MCF 10A (cell line): Measurements from ENCODE around the gene GABRG3. TPM values are rescaled to one million over a fixed set of nuclear protein-coding genes. Genes with fewer than 3 reads are reported as not detected.

Experiments
- BruUV-seq: library from RNA; stranded (reverse); fragments of 400-500 nt; replicated peaks from 2 replicates; lab custom pipeline; 2021; lab: Mats Ljungman, UMichigan
- CTCF ChIA-PET: fragments of 300-600 bp; sonication (Branson Sonifier 250); formaldehyde crosslinking; extraction: SDS; loops from one replicate; lab custom pipeline; 2021; ENCODE audit warnings: antibody characterized with exemption, inconsistent platforms; lab: Yijun Ruan, JAX
- POLR2A ChIA-PET: fragments of 300-600, 350-650 bp; sonication (Branson Sonifier 250); formaldehyde crosslinking; extraction: SDS; loops from one replicate; lab custom pipeline; 2020; ENCODE audit warnings: antibody characterized with exemption, inconsistent platforms; lab: Yijun Ruan, JAX
- DNase-seq: peaks from one replicate; pipeline ENCODE4 v3.0.0-alpha.2; 2018; ENCODE audit not compliant: unreplicated experiment
- H3K27ac Mint-ChIP-seq: one replicate; pipeline ENCODE4 v1.8.0; 2022; ENCODE audit warnings: mild to moderate bottlenecking, low read depth, mixed read lengths; ENCODE audit not compliant: unreplicated experiment
- H3K27me3 Mint-ChIP-seq: one replicate; pipeline ENCODE4 v1.8.0; 2022; ENCODE audit warnings: mixed read lengths; ENCODE audit not compliant: insufficient read depth, unreplicated experiment
- H3K36me3 Mint-ChIP-seq: one replicate; pipeline ENCODE4 v1.8.0; 2022; ENCODE audit warnings: mild to moderate bottlenecking, moderate library complexity, mixed read lengths; ENCODE audit not compliant: insufficient read depth, unreplicated experiment
- H3K4me1 Mint-ChIP-seq: one replicate; pipeline ENCODE4 v1.8.0; 2022; ENCODE audit warnings: mixed read lengths; ENCODE audit not compliant: insufficient read depth, unreplicated experiment
- H3K4me3 Mint-ChIP-seq: one replicate; pipeline ENCODE4 v1.8.0; 2022; ENCODE audit warnings: mild to moderate bottlenecking, moderate library complexity, mixed read lengths; ENCODE audit not compliant: unreplicated experiment
- H3K9me3 Mint-ChIP-seq: one replicate; pipeline ENCODE4 v1.8.0; 2022; ENCODE audit warnings: mixed read lengths; ENCODE audit not compliant: unreplicated experiment
- CTCF ChIP-seq: fragments of 200-600 bp; IDR thresholded peaks from one replicate; pipeline ENCODE4 v1.8.0; 2022; ENCODE audit warnings: antibody characterized with exemption, mild to moderate bottlenecking; ENCODE audit not compliant: unreplicated experiment
- intact Hi-C: fragments of 100-400 bp; cut with micrococcal nuclease; formaldehyde crosslinking; loops from 2 replicates; pipeline ENCODE4 v1.14.1; 2022
- total RNA-seq: library from RNA; stranded (reverse); gene quantifications from 2 replicates; pipeline ENCODE4 v1.2.3, GENCODE V29; 2022

Gene GABRG3
- total RNA-seq, 1 experiment from 2014 or later, result not detected

GRCh38 chr15:27095886-27096624, 125.1 kb downstream of the GABRG3 start:
- Mint-ChIP-seq H3K4me3 (no peak overlapping the region), H3K36me3 (no peaks in the 10 kb centered on the region)

GRCh38 chr15:27097506-27097905, 126.5 kb downstream of the GABRG3 start:
- Mint-ChIP-seq H3K4me3 (no peak overlapping the region), H3K27ac (no peak overlapping the region), H3K27me3 (no peaks in the 10 kb centered on the region), H3K9me3 (peaks cover 34% of the 10 kb centered on the region), H3K4me1 (no peaks in the 10 kb centered on the region), H3K36me3 (no peaks in the 10 kb centered on the region)
- ChIA-PET CTCF (no interaction called here), POLR2A (no interaction called here)
- no peak for DNase-seq
- TF ChIP-seq CTCF, result no peak
- no TSS peak for BruUV-seq
- intact Hi-C loops, result no loop called here

More at GRCh38 chr15:27095886-27096624, 125.1 kb downstream of the GABRG3 start:
- H3K9me3 Mint-ChIP-seq, result peaks cover 47% of the 10 kb centered on the region
- ChIA-PET POLR2A (no interaction called here), CTCF (interaction anchor here (0.6 to 0.7 kb wide), 2 partner anchors 71 to 306 kb away, joined by 3 read pairs; no protein-coding TSS in a partner anchor)
- no TSS peak for BruUV-seq
- intact Hi-C loops, result no loop called here
- no peaks in the 10 kb centered on the region for H3K4me1 Mint-ChIP-seq
- DNase-seq, result no peak
- H3K27ac Mint-ChIP-seq, result no peak overlapping the region
- no peak for TF ChIP-seq CTCF
- no peaks in the 10 kb centered on the region for H3K27me3 Mint-ChIP-seq

GRCh38 chr15:27101982-27102381, 131.0 kb downstream of the GABRG3 start:
- no peak overlapping the region for H3K27ac Mint-ChIP-seq
- no peaks in the 10 kb centered on the region for H3K4me1 Mint-ChIP-seq
- H3K36me3 Mint-ChIP-seq, result no peaks in the 10 kb centered on the region
- peaks cover 26% of the 10 kb centered on the region for H3K9me3 Mint-ChIP-seq
- POLR2A ChIA-PET, result interaction anchor here (0.6 kb wide), 1 partner anchor 946 kb away, joined by 3 read pairs; no protein-coding TSS in a partner anchor
- H3K27me3 Mint-ChIP-seq, result no peaks in the 10 kb centered on the region
- DNase-seq, result no peak
- intact Hi-C loops, result no loop called here
- no peak overlapping the region for H3K4me3 Mint-ChIP-seq
- CTCF ChIA-PET, result no interaction called here
- BruUV-seq, result no TSS peak
- no peak for TF ChIP-seq CTCF

- no peaks in the 10 kb centered on the region for H3K27me3 Mint-ChIP-seq
- TF ChIP-seq CTCF, result no peak
- peaks cover 59% of the 10 kb centered on the region for H3K9me3 Mint-ChIP-seq
- H3K36me3 Mint-ChIP-seq, result no peaks in the 10 kb centered on the region
- no peak for DNase-seq
- BruUV-seq, result no TSS peak
- ChIA-PET POLR2A (no interaction called here), CTCF (no interaction called here)
- H3K27ac Mint-ChIP-seq, result no peak overlapping the region
- H3K4me3 Mint-ChIP-seq, result no peak overlapping the region
- H3K4me1 Mint-ChIP-seq, result no peaks in the 10 kb centered on the region
- intact Hi-C loops, result no loop called here
Observed at GRCh38 chr15:27111323-27111722, 140.3 kb downstream of the GABRG3 start.
